ENCODE data around the gene CAPN14.

Gene CAPN14

GRCh38 chr2:31137211-31138036 lies 79.9 kb downstream of the CAPN14 start:
- DNase-seq: no peak

DNA sequence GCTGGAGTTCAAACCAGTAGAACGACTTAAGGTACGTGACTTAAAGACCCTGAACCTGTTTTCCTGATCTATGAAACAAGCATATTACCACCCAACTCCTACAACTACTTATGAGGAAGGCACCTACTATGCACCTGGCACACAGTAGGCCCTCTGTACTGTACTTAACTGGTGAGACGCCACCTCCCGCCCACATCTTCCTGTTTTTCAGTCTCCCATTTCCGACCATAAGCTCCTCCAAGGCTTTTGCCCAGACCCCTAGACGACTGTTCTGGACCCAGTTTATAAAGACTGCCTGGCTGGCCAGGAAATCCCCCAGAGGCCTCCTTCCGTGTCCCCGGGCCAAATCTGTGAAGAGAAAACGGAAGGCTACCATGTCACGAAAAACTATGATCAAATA lies 80.6 kb downstream of the CAPN14 start:
- DNase-seq: no peak

DNA sequence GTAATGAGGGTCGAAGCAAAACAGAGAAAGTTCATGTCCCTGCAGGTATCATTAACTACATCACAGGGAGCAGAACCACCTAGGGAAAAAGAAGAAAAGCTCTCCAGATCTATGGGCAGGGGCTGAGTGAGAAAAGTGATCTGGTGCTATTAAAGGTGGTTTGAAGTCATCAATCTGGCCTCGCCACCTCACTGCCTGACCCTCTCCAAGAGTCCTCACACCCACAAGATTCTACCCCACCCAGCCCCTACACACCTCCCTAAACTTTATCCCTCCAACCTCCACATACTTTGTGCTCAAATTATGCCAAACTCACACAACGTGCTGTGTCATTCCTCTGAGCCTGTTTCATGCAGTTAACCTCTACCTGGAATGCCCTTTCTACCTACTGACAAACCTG lies 81.3 kb downstream of the CAPN14 start:
- no peak for DNase-seq

GRCh38 chr2:31134480-31134879 lies 82.8 kb downstream of the CAPN14 start:
- DNase-seq: no peak

DNA sequence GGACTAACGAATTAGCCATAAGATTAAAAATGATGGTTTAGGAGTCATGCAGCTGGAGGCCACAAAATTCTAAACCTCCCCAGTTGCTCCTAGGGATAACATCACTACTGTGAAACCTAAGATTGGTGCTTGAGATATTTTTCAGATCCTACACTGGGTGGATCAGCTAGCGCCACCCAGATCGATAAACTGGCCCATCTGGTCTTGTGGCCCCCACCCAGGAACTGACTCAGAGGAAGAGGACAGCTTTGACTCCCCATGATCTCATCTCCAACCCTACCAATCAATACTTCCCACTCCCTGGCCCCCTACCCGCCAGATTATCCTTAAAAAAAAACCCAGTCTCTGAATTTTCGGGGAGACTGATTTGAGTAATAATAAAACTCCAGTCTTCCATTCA lies 84.5 kb downstream of the CAPN14 start:
- no peak for DNase-seq

GRCh38 chr2:31131871-31132270 lies 85.4 kb downstream of the CAPN14 start:
- no peak for DNase-seq

- no peak for DNase-seq
Measured at GRCh38 chr2:31129375-31130171, 87.7 kb downstream of the CAPN14 start.

DNA sequence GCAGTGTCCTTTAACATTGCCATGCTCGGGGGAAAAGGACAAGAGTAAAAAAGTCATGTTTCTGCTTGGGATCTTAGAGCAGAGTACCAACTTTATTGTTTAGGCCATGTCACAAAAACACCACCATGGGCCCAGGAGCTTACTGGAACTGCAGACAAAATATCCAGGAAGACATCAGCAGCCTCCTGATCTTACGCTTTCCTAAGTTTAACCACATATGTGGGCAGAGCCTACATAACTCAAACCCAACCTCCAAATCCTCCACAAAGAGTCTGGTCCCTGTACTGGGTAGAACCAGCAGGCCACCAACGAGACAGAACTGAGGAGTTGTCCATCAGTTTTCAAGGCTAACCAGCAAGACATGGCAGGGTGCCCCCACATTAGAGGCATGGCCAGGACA lies 89.4 kb downstream of the CAPN14 start:
- no peak for DNase-seq

GRCh38 chr2:31125918-31126695 lies 91.2 kb downstream of the CAPN14 start:
- no peak for DNase-seq

DNA sequence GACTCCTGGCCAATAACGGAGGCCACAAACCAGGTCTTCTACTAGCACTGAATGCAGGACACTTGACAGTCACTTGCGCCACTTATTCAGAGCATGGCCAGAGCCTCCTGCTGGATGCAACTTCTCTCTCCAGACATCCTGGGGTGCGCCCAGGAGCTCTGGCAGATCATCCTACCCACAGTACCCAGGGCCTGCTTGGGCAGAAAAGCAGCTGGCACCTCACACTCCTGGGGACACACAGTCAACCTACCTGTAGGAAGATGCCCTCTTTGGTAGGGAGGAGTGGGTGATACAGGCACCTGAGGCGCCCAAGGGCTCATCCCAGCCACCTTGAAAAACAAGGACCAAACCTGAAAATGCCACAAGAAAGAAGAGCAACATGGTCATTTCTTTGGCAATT lies 92.4 kb downstream of the CAPN14 start:
- no peak for DNase-seq
